ENCODE measurements around the gene KCTD13. TPM values are rescaled to one million over a fixed set of nuclear protein-coding genes. Genes with fewer than 3 reads are reported as not detected.

Gene KCTD13
- total and polyA plus RNA-seq, 2 of the 8 experiments (the other 6 are each of a cell fraction or from before 2014, with no cell fraction given), result 9.2 to 10.8 TPM

DNA sequence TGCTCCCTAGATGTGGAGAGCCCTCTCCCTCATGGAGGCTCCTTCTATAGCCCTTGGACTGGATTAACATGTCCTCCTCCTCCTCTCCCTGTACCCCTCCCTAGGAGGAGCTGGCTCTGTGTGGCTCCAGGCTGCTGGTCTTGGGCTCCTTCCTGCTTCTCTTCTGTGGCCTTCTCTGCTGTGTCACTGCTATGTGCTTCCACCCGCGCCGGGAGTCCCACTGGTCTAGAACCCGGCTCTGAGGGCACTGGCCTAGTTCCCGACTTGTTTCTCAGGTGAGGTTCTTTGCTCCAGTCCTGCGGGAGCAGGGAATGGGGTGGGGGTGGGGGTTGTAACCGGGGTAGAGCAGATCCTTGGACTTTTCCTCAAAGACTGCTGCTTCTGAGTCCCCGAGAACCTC, 45.3 kb upstream of the KCTD13 start:
- Histone ChIP-seq H3K18ac (ENCODE audit: extremely low read depth, low read length) (no peak overlapping the region), H3K4me3 (ENCODE audit: extremely low read depth in 1 of 4, insufficient read depth in 2 of 4, low read depth in 3 of 4, low read length in 4 of 4) (no peak overlapping the region), H3K4me2 (ENCODE audit: insufficient read depth in 1 of 2, low read depth in 2 of 2, low read length in 2 of 2) (no peak overlapping the region), H3K4ac (replicated peaks; ENCODE audit: insufficient read length, low read depth, low read length) (no peak overlapping the region), H3K36me3 (ENCODE audit: control insufficient read depth in 2 of 4, insufficient read depth in 4 of 4, low read length in 3 of 4) (peaks cover 0 to 20% (median 7%) of the 10 kb centered on the region in 4 experiments; a peak in 5 of 8 replicates), H3K4me1 (replicated peaks in 1 of 4; ENCODE audit: control insufficient read depth in 3 of 4, insufficient read depth in 4 of 4, low read length in 3 of 4) (peaks cover 4 to 14% (median 7%) of the 10 kb centered on the region in 4 experiments), H4K20me1 (replicated peaks in 1 of 2; ENCODE audit: control insufficient read depth in 1 of 2, insufficient read depth in 2 of 2, low read length in 2 of 2) (peaks cover 2 to 13% of the 10 kb centered on the region in 2 experiments), H3K9ac (replicated peaks in 1 of 4; ENCODE audit: extremely low read depth in 1 of 4, low read depth in 3 of 4, low read length in 3 of 4) (no peak overlapping the region), H3K23ac (ENCODE audit: insufficient read length) (no peak overlapping the region), H2BK5ac (ENCODE audit: low read depth, low read length) (no peak overlapping the region), H2AFZ (ENCODE audit: low read length) (no peak overlapping the region), H3K14ac (ENCODE audit: insufficient read length) (no peak overlapping the region), H4K91ac (replicated peaks; ENCODE audit: insufficient read length, low read length) (no peak overlapping the region), H3K27ac (ENCODE audit: low read depth, low read length) (no peak overlapping the region), H2BK20ac (ENCODE audit: low read length) (no peak overlapping the region), H3K9me3 (ENCODE audit: insufficient read depth in 2 of 2, low read depth in 1 of 2, low read length in 1 of 2) (peaks cover 11% of the 10 kb centered on the region in 2 experiments), H4K8ac (ENCODE audit: extremely low read depth, insufficient read depth, low read length) (no peak overlapping the region), H3K79me1 (ENCODE audit: low read depth, low read length) (peaks cover 9% of the 10 kb centered on the region), H4K5ac (ENCODE audit: insufficient read length, low read depth, low read length) (no peak overlapping the region), H2BK12ac (ENCODE audit: low read depth, low read length) (no peak overlapping the region), H3K56ac (replicated peaks; ENCODE audit: insufficient read length, low read depth, low read length) (no peak overlapping the region), H3K79me2 (ENCODE audit: control insufficient read depth in 1 of 2, insufficient read depth in 2 of 2, low read length in 2 of 2) (peaks cover 5 to 21% of the 10 kb centered on the region in 2 experiments), H3K23me2 (ENCODE audit: low read depth, low read length) (peaks cover 7% of the 10 kb centered on the region; the same call in 1 of the 2 replicates), H2AK5ac (ENCODE audit: low read depth, low read length) (no peak overlapping the region), H3K27me3 (replicated peaks in 1 of 4; ENCODE audit: control insufficient read depth in 3 of 4, extremely low read depth in 1 of 4, insufficient read depth in 3 of 4, low read length in 3 of 4) (peaks cover 2 to 10% (median 9%) of the 10 kb centered on the region in 4 experiments), H2BK120ac (replicated peaks; ENCODE audit: low read depth, low read length) (no peak overlapping the region), H2BK15ac (ENCODE audit: low read length) (no peak overlapping the region)
- WGBS, 2 experiments (ENCODE audit: extremely low coverage in 1 of 2, insufficient coverage in 1 of 2, insufficient read length in 1 of 2, insufficient replicate concordance in 2 of 2, low coverage in 1 of 2, low lambda C conversion rate in 2 of 2, missing lambda C conversion rate in 1 of 2), result 93% methylated on average over 8 of the region's 8 CpGs; no CpG with 5 or more reads in 1 of the 2 experiments
- POLR2A ChIA-PET (ENCODE audit: partially characterized antibody), result interaction anchor here (3.4 kb wide), 1 partner anchor 10 kb away, joined by 33 read pairs; the partner anchor contains the start of gene TMEM219
- DNase-seq (ENCODE audit: low read depth in 1 of 2, low spot score in 2 of 2), result no peak
- FAIRE-seq, result no peak
- no peak for TF ChIP-seq JUN (IDR thresholded peaks at IDR 0.05; ENCODE audit: low read depth, low read length)
- no peak for TF ChIP-seq KDM5A (IDR thresholded peaks at IDR 0.05; ENCODE audit: low read length)
- CTCF ChIA-PET (ENCODE audit: partially characterized antibody), result interaction anchor here (0.6 to 0.8 kb wide), 2 partner anchors 123 to 274 kb away, joined by 3 read pairs; no protein-coding TSS in a partner anchor

All from H1 (cell line).